Lower lobe of right lung (tissue), 2 donors: ENCODE data around the gene SH3GLB1. TPM values are rescaled to one million over a fixed set of nuclear protein-coding genes. Genes with fewer than 3 reads are reported as not detected.

Experiments used
- ATAC-seq, 2 donors: fragments of 200-7000 bp; cut with Tn5 transposase; one replicate each; pipeline ENCODE4 v1.9.1; 2020 to 2022; ENCODE audit warnings: mild to moderate bottlenecking in 2 of 2, moderate library complexity in 2 of 2
- DNase-seq: peaks from one replicate; pipeline ENCODE4 v3.0.0-alpha.2; 2020
- H3K27ac ChIP-seq: fragments of 200-600 bp; one replicate; pipeline ENCODE4 v1.8.0; 2022
- H3K27me3 ChIP-seq: fragments of 200-600 bp; one replicate; pipeline ENCODE4 v1.8.0; 2022; ENCODE audit warnings: low read depth
- H3K36me3 ChIP-seq: fragments of 200-600 bp; one replicate; pipeline ENCODE4 v1.8.0; 2022; ENCODE audit warnings: mild to moderate bottlenecking
- H3K4me1 ChIP-seq: fragments of 200-600 bp; one replicate; pipeline ENCODE4 v1.8.0; 2022
- H3K4me3 ChIP-seq: fragments of 200-600 bp; one replicate; pipeline ENCODE4 v1.8.0; 2022; ENCODE audit warnings: mild to moderate bottlenecking
- H3K9me3 ChIP-seq: fragments of 200-600 bp; one replicate; pipeline ENCODE4 v1.8.0; 2022
- intact Hi-C: fragments of 100-400 bp; cut with DNase I; formaldehyde crosslinking; loops from one replicate; pipeline ENCODE4 v1.11.0; 2022
- total RNA-seq: library from RNA; stranded (reverse); fragmentation: NEBNext Ultra II Directional; extraction: Animal tissue kit (Norgen Biotek cat#: 25700); gene quantifications from one replicate; pipeline ENCODE4 v1.2.1, GENCODE V29; 2021
- TF ChIP-seq, protein P1 (sequence below): fragments of 200-600 bp; IDR thresholded peaks from one replicate; pipeline ENCODE4 v1.8.0; 2022; ENCODE audit warnings: antibody characterized with exemption, mild to moderate bottlenecking
- donor health status: DM: no; HTN: yes; CAD: no; lungs with severe emphysema.

Gene SH3GLB1
- total RNA-seq, 1 donor from 2014 or later = 91.1 TPM

DNA sequence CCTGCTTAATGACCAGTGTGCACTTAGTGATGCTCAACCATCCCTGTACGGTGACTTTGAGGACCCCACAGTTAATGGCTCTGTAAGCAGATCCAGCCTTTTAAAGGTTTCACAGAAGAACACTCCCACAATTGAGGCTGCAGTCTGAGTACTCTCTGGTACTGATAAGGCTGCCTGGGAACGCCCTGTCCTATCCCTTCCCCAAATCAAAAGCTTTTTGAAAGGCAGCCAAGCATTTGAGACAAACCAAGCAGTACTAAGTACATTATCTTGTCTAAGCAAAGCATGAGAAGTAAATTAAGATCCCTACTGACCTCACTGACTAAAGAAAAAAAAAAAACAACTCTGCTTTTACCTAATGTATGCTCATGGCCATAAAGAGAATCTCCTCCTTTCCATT lies 60.7 kb downstream of the SH3GLB1 start:
- no peak for DNase-seq
- H3K36me3 ChIP-seq = no peaks in the 10 kb centered on the region

DNA sequence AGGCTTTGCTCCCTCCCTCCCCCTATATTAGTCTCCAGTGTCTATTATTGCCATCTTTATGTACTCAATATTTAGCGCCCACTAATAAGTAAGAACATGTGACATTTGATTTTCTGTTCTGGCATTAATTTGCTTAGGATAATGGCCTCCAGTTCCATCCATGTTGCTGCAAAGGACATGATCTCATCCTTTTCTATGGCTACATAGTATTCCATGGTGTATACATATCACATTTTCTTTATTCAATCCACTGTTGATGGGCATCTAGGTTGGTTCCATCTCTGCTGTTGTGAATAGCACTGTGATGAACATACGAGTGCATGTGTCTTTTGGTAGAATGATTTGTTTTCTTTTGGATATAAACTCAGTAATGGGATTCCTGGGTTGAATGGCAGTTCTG lies 61.3 kb downstream of the SH3GLB1 start:
- H3K27ac ChIP-seq = no peak overlapping the region
- H3K4me3 ChIP-seq = no peak overlapping the region
- TF ChIP-seq, protein P1, sequence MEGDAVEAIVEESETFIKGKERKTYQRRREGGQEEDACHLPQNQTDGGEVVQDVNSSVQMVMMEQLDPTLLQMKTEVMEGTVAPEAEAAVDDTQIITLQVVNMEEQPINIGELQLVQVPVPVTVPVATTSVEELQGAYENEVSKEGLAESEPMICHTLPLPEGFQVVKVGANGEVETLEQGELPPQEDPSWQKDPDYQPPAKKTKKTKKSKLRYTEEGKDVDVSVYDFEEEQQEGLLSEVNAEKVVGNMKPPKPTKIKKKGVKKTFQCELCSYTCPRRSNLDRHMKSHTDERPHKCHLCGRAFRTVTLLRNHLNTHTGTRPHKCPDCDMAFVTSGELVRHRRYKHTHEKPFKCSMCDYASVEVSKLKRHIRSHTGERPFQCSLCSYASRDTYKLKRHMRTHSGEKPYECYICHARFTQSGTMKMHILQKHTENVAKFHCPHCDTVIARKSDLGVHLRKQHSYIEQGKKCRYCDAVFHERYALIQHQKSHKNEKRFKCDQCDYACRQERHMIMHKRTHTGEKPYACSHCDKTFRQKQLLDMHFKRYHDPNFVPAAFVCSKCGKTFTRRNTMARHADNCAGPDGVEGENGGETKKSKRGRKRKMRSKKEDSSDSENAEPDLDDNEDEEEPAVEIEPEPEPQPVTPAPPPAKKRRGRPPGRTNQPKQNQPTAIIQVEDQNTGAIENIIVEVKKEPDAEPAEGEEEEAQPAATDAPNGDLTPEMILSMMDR = no peak
- no peaks in the 10 kb centered on the region for H3K27me3 ChIP-seq
- no peak for DNase-seq
- H3K9me3 ChIP-seq = no peaks in the 10 kb centered on the region
- no peak for ATAC-seq
- no peaks in the 10 kb centered on the region for H3K36me3 ChIP-seq
- intact Hi-C loops = no loop called here
- H3K4me1 ChIP-seq = no peaks in the 10 kb centered on the region

More for the DNA sequence above, 60.7 kb downstream of the SH3GLB1 start:
- H3K9me3 ChIP-seq = no peaks in the 10 kb centered on the region
- no peak overlapping the region for H3K4me3 ChIP-seq
- no peak overlapping the region for H3K27ac ChIP-seq
- TF ChIP-seq, protein P1 = no peak
- ATAC-seq = peak; percentile 12 to 32
- no peaks in the 10 kb centered on the region for H3K4me1 ChIP-seq
- H3K27me3 ChIP-seq = no peaks in the 10 kb centered on the region
- intact Hi-C loops = no loop called here

DNA sequence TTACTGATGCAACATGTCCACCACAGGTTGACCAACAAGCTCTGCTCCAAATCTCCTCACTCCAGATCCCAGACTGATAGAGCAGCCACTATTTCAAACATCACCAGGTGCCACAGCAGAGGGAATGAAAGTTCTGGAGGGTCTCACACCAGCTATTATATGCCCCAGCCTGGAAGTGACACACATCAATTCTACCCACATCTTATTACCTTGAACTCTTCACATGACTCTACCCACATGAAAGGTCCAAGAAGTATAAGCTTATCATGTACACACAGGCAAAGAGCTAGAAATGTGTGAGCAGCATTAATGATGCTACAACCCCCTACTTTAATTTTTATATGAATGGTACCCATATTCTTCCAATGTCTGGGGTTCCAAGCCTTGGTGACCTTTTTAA lies 64.2 kb downstream of the SH3GLB1 start:
- DNase-seq (no peak), ATAC-seq (no peak)
- Histone ChIP-seq H3K27ac (no peak overlapping the region), H3K27me3 (no peaks in the 10 kb centered on the region), H3K9me3 (no peaks in the 10 kb centered on the region), H3K36me3 (no peaks in the 10 kb centered on the region), H3K4me1 (peaks cover 7% of the 10 kb centered on the region), H3K4me3 (no peak overlapping the region)
- intact Hi-C loops = no loop called here
- TF ChIP-seq, protein P1 = no peak

DNA sequence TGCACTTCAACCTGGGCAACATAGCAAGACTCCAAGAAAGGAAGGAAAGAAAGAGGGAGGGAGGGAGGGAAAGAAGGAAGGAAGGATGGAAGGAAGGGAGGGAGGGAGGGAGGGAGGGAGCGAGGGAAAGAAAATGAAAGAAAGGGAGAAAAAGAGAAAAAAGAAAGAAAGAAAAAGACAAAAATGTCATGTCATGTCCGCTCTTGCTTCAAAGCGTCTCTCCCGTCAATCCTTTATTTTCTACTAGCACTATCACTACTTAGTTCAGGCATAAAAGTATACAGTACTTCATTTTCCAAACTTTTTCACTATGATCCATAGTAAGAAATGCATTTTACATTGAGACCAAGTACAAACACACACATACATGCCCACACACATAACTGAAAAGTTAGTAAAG lies 64.7 kb downstream of the SH3GLB1 start:
- H3K27ac ChIP-seq = no peak overlapping the region
- H3K9me3 ChIP-seq = no peaks in the 10 kb centered on the region
- intact Hi-C loops = no loop called here
- TF ChIP-seq, protein P1 = no peak
- H3K36me3 ChIP-seq = no peaks in the 10 kb centered on the region
- no peak for DNase-seq
- no peak overlapping the region for H3K4me3 ChIP-seq
- no peak for ATAC-seq
- H3K4me1 ChIP-seq = peaks cover 12% of the 10 kb centered on the region
- no peaks in the 10 kb centered on the region for H3K27me3 ChIP-seq

DNA sequence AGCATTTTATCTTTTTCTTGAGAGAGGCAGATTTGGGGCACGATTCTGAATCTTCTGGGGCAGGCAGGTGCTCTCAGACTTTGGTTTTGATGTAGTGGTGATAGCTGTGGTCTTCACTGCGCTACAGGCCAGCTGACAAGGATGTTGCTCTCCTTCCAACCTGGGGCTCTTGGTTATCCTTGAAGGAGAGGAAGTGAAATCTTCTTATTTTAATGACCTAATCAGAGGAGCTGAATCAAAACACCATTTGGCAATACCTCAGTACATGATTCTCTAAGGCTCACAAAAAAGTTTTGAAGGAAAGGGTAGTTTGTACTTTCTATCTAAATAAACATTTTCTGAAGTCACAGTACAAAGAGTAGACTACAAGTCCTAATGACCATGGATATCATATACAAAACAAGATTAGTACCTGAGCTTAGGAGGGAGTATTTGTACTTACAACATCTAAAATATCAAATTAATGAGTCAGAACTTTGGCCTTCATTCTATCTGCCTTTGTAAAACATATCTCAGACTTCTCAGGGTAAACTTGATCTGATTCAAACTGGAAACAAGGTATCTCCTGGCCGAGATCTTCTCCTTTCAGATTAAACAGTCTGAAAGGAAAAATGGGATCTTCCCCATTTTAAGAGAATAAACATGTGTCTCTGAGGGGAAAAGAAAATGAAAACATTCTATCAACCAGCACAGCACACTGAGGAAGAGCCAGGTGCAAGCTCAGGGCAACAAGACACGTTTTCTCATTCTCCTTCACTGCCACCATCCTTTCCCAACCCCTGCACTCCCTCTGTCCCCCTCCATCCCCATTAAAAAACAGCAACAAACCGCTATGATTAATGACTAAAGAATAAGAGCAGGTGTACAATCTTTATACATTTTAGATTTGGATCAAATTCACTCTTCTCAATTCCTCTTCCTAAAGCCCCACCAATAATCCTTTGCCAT lies 69.2 kb downstream of the SH3GLB1 start:
- peaks cover 32% of the 10 kb centered on the region for H3K4me1 ChIP-seq
- H3K27me3 ChIP-seq = no peaks in the 10 kb centered on the region
- H3K9me3 ChIP-seq = no peaks in the 10 kb centered on the region
- ATAC-seq = peak; percentile 21 to 46
- H3K4me3 ChIP-seq = no peak overlapping the region
- H3K27ac ChIP-seq = peak overlapping the region; percentile 59
- TF ChIP-seq, protein P1 = no peak
- intact Hi-C loops = no loop called here
- no peaks in the 10 kb centered on the region for H3K36me3 ChIP-seq
- no peak for DNase-seq
